ENCODE data around the gene SLC38A6.
"Not testable (repeated sequence)": the region's sequence is repeated elsewhere in the genome, so short reads cannot be mapped to it uniquely, and the experiment has no call there.

DNA sequence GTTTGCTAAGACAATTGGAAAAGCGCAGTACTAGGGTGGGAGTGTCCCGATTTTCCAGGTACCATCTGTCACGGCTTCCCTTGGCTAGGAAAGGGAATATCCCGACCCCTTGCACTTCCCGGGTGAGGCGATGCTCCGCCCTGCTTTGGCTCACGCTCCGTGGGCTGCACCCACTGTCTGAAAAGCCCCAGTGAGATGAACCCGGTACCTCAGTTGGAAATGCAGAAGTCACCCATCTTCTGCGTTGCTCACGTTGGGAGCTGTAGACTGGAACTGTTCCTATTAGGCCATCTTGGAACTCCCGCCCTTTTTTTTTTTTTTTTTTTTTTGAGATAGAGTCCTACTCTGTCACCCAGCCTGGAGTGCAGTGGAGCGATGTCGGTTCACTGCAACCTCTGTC, 117.1 kb downstream of the SLC38A6 start:
- not testable (repeated sequence) for TF ChIP-seq POLR2A (IDR thresholded peaks at IDR 0.05; ENCODE audit: control extremely low read depth in 1 of 2, low read depth in 2 of 2, low read length in 2 of 2); SIX5 (IDR thresholded peaks at IDR 0.05; ENCODE audit: low read depth, low read length)
